Activated naive CD4-positive, alpha-beta T cell treated with anti-CD3 and anti-CD28 coated beads, Interleukin-2, amount 50 U/mL, for 16 hours (primary cell): ENCODE measurements around the gene PLCH1.

Source experiments
- DNase-seq: peaks from one replicate; pipeline ENCODE4 v3.0.0-alpha.2; 2020

The PLCH1 gene

GRCh38 chr3:155676252-155676981 lies 68.5 kb downstream of the PLCH1 start:
- no peak for DNase-seq

- no peak for DNase-seq
These were observed 69.8 kb downstream of the PLCH1 start for GRCh38 chr3:155675094-155675493.

- DNase-seq = no peak
These were observed 71.5 kb downstream of the PLCH1 start for GRCh38 chr3:155673421-155673820.

- DNase-seq = no peak
These were observed 74.5 kb downstream of the PLCH1 start for GRCh38 chr3:155670335-155670734.

- DNase-seq = no peak
These were observed 76.9 kb downstream of the PLCH1 start for GRCh38 chr3:155667988-155668387.

GRCh38 chr3:155664925-155665695 lies 79.8 kb downstream of the PLCH1 start:
- DNase-seq = no peak

- no peak for DNase-seq
These were observed 81.2 kb downstream of the PLCH1 start for GRCh38 chr3:155663467-155664212.

- DNase-seq = no peak
These were observed 83.1 kb downstream of the PLCH1 start for GRCh38 chr3:155661760-155662159.

- DNase-seq = no peak
These were observed 83.8 kb downstream of the PLCH1 start for GRCh38 chr3:155661042-155661441.

GRCh38 chr3:155658671-155659261 lies 86.1 kb downstream of the PLCH1 start:
- no peak for DNase-seq

GRCh38 chr3:155658006-155658405 lies 86.9 kb downstream of the PLCH1 start:
- no peak for DNase-seq

GRCh38 chr3:155657161-155657560 lies 87.7 kb downstream of the PLCH1 start:
- no peak for DNase-seq

GRCh38 chr3:155656466-155656865 lies 88.4 kb downstream of the PLCH1 start:
- DNase-seq = no peak

- no peak for DNase-seq
These were observed 93.2 kb downstream of the PLCH1 start for GRCh38 chr3:155651489-155652218.

GRCh38 chr3:155648013-155648591 lies 96.8 kb downstream of the PLCH1 start:
- DNase-seq = no peak

GRCh38 chr3:155647206-155647605 lies 97.7 kb downstream of the PLCH1 start:
- no peak for DNase-seq

- no peak for DNase-seq
These were observed 98.2 kb downstream of the PLCH1 start for GRCh38 chr3:155646669-155647068.

- no peak for DNase-seq
These were observed 98.7 kb downstream of the PLCH1 start for GRCh38 chr3:155646128-155646527.

GRCh38 chr3:155643581-155644165 lies 101.2 kb downstream of the PLCH1 start:
- DNase-seq = no peak

- no peak for DNase-seq
These were observed 102.9 kb downstream of the PLCH1 start for GRCh38 chr3:155641956-155642355.

- DNase-seq = no peak
These were observed 104.8 kb downstream of the PLCH1 start for GRCh38 chr3:155640098-155640497.
